Measurements from ENCODE around the gene CIAPIN1. TPM values are rescaled to one million over a fixed set of nuclear protein-coding genes. Genes with fewer than 3 reads are reported as not detected.

Gene CIAPIN1
- total RNA-seq, 1 experiment from 2014 or later, result 68.5 TPM

DNA sequence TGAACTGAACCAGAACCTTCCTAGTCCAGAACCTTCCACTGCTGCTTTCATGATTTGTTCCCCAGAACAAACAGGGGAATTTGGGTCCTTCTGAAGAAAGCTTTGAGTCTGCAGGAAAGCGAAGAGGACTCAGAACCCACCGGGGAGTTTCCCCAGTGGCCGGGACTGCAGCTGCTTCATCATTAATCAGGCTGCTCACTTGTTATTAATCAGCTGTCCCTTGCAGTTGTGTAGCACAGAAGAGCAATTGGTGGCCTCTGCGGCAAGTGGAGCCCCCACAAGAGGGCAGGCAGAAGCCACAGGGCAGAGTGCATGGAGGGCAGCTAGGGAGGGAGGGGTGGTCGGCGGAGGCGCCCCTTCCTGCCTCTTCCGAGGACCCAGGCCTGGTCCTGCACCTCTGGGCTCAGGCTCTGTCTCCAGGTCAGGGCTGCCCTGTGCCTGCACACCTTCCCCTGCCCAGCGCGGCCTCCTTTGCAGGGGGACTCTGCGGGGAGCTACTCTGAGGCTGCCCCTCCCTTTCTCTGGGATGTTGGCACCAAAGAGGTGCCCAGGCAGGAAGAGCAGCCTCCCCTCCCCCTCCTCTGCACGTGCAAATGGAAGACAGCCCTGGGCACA, 35.7 kb downstream of the CIAPIN1 start:
- Histone ChIP-seq H3K9ac (ENCODE audit: low read length) (no peak overlapping the region), H4K20me1 (ENCODE audit: insufficient read depth) (no peaks in the 10 kb centered on the region), H3K4me1 (ENCODE audit: control insufficient read depth in 1 of 2, insufficient read depth in 2 of 2, low read length in 2 of 2) (peaks cover 0 to under 1% of the 10 kb centered on the region in 2 experiments; a peak in 1 of 4 replicates), H3K27ac (ENCODE audit: low read depth, low read length) (no peak overlapping the region), H3K36me3 (ENCODE audit: control insufficient read depth in 1 of 2, insufficient read depth in 2 of 2, low read length in 2 of 2) (no peaks in the 10 kb centered on the region), H3K4me2 (ENCODE audit: low read length) (no peak overlapping the region), H3K9me3 (ENCODE audit: control insufficient read depth in 1 of 2, insufficient read depth in 1 of 2, low read depth in 1 of 2, low read length in 2 of 2) (no peaks in the 10 kb centered on the region), H2AFZ (ENCODE audit: low read depth, low read length, poor library complexity, severe bottlenecking) (no peak overlapping the region), H3K9me2 (ENCODE audit: insufficient read depth) (no peaks in the 10 kb centered on the region), H3K4me3 (replicated peaks in 1 of 2; ENCODE audit: low read depth in 1 of 2, low read length in 2 of 2) (no peak overlapping the region), H3K27me3 (ENCODE audit: insufficient read depth, low read length) (peaks cover under 1% of the 10 kb centered on the region; the same call in 1 of the 2 replicates), H3K79me2 (ENCODE audit: insufficient read depth, low read length) (no peaks in the 10 kb centered on the region)
- RAD21 ChIA-PET (ENCODE audit: low non-redundant PET in 1 of 2, low total read pairs in 2 of 2, uncharacterized antibody in 2 of 2, unreplicated experiment in 2 of 2), result no interaction called here
- POLR2A ChIA-PET, result no interaction called here
- CTCF ChIA-PET, result no interaction called here
- intact Hi-C loops (cut with micrococcal nuclease), result no loop called here
- DNase-seq (ENCODE audit: low read depth, low spot score), result no peak
- BruUV-seq (replicated peaks), result no TSS peak
- TF ChIP-seq, protein P1, sequence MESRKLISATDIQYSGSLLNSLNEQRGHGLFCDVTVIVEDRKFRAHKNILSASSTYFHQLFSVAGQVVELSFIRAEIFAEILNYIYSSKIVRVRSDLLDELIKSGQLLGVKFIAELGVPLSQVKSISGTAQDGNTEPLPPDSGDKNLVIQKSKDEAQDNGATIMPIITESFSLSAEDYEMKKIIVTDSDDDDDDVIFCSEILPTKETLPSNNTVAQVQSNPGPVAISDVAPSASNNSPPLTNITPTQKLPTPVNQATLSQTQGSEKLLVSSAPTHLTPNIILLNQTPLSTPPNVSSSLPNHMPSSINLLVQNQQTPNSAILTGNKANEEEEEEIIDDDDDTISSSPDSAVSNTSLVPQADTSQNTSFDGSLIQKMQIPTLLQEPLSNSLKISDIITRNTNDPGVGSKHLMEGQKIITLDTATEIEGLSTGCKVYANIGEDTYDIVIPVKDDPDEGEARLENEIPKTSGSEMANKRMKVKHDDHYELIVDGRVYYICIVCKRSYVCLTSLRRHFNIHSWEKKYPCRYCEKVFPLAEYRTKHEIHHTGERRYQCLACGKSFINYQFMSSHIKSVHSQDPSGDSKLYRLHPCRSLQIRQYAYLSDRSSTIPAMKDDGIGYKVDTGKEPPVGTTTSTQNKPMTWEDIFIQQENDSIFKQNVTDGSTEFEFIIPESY (IDR thresholded peaks at IDR 0.05; ENCODE audit: extremely low read depth, insufficient replicate concordance, low read length), result no peak
- TF ChIP-seq, protein P2, sequence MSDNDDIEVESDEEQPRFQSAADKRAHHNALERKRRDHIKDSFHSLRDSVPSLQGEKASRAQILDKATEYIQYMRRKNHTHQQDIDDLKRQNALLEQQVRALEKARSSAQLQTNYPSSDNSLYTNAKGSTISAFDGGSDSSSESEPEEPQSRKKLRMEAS (IDR thresholded peaks at IDR 0.05), result no peak
- TF ChIP-seq SIN3A (IDR thresholded peaks at IDR 0.05; ENCODE audit: low read depth), result no peak
- TF ChIP-seq, protein P3, sequence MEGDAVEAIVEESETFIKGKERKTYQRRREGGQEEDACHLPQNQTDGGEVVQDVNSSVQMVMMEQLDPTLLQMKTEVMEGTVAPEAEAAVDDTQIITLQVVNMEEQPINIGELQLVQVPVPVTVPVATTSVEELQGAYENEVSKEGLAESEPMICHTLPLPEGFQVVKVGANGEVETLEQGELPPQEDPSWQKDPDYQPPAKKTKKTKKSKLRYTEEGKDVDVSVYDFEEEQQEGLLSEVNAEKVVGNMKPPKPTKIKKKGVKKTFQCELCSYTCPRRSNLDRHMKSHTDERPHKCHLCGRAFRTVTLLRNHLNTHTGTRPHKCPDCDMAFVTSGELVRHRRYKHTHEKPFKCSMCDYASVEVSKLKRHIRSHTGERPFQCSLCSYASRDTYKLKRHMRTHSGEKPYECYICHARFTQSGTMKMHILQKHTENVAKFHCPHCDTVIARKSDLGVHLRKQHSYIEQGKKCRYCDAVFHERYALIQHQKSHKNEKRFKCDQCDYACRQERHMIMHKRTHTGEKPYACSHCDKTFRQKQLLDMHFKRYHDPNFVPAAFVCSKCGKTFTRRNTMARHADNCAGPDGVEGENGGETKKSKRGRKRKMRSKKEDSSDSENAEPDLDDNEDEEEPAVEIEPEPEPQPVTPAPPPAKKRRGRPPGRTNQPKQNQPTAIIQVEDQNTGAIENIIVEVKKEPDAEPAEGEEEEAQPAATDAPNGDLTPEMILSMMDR (IDR thresholded peaks at IDR 0.05 in 2 of 3, conservative IDR thresholded peaks at IDR 0.05 in 1 of 3; ENCODE audit: borderline replicate concordance in 1 of 3, insufficient read depth in 1 of 3, low read depth in 2 of 3, low read length in 2 of 3), result no peak
- TF ChIP-seq, protein P4, sequence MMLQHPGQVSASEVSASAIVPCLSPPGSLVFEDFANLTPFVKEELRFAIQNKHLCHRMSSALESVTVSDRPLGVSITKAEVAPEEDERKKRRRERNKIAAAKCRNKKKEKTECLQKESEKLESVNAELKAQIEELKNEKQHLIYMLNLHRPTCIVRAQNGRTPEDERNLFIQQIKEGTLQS (IDR thresholded peaks at IDR 0.05), result no peak
- TF ChIP-seq ZFX (IDR thresholded peaks at IDR 0.05), result no peak
- ATAC-seq, result no peak
